ENCODE measurements around the gene PPTC7.
"Not testable (repeated sequence)": the region's sequence is repeated elsewhere in the genome, so short reads cannot be mapped to it uniquely, and the experiment has no call there.

The PPTC7 gene

DNA sequence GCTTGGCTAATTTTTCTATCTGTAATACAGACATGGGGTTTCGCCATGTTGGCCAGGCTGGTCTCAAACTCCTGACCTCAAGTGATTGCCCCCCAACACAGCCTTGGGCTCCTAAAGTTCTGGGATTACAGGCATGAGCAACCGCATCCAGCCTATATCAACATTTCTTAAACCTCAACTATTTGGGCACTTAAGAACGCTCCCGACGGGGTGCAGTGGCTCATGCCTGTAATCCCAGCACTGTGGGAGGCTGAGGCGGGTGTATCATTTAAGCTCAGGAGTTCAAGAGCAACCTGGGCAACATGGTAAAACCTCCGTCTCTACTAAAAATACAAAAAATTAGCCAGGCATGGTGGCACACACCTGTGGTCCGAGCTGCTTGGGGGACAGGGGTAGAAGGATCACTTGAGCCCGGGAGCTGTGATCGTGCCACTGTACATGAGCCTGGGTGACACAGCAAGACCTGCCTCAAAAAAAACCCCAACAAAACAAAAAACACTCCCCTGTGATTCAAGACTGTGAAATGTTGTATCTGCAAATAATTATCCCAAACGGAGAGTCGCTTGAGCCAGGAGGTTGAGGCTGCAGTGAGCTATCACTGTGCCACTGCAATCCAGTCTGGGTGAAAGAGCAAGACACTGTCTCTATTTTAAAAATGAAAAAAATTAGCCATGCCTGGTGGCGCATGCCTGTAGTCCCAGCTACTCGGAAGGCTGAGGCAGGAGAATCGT lies 21.5 kb downstream of the PPTC7 start:
- no peak for DNase-seq (ENCODE audit: low spot score)

DNA sequence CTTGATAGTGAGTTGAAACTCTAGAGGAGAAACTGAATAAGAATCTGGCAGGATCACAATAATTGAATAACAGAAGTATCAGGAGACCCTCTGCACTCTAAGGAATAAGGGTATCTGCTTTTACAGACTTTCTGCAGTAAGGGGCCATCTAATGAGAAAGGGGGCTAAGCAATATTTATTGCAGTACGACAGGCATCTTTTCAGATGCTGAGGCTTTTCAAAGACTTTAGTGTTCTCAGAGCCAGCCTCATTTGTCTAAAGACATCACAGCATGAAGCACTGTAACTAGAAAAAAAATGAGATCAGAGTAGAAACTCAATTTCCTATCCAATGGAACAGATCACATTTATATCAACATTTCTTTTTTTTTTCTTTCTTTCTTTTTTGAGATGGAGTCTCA lies 22.2 kb downstream of the PPTC7 start:
- no peak for DNase-seq (ENCODE audit: low spot score)

DNA sequence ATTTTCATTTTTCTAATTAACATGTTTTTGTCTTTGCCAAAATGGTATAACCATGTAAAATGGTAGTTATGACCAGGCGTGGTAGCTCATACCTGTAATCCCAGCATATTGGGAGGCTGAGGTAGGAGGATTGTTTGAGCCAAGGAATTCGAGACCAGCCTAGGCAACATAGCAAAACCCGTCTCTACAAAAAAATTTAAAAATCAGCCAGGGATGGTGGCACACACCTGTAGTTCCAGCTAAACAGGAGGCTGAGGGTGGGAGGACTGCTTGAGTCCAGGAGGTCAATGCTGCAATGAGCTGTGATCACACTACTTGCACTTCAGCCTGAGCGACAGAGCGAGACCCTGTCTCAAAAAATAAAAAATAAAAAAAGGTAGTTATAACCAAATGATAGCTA lies 23.1 kb downstream of the PPTC7 start:
- DNase-seq (ENCODE audit: low spot score): no peak

DNA sequence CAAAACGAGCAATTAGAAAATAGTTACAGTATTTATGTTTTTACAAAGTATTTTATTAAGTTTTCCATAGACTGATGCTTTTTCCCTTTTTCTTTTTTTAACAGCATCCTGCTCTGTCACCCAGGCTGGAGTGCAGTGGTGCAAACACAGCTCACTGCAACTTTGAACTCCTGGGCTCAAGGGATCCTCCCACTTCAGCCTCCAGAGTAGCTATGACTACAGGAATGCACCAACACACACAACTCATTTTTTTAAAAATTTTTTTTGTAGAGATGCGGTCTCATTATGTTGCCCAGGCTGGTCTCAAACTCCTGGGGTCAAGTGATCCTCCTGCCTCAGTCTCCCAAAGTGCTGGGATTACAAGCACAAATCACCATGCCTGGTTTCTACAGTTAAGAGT lies 24.2 kb downstream of the PPTC7 start:
- not testable (repeated sequence) for DNase-seq (ENCODE audit: low spot score)

DNA sequence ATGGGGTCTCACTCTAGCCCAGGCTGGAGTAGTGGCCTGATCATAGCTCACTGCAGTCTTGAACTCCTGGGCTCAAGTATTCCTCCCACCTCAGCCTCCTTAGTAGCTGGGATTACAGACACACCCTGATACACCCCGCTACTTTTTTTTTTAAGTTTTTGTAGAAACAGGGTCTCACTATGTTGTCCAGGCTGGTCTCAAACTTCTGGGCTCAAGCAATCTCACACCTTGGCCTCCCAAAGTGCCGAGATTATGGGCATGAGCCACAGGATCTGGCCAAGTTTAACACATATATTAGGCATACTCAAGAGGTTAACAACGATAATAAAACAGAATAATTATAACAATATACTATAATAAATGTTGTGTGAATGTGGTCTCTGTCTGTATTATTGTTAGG lies 25.8 kb downstream of the PPTC7 start:
- DNase-seq (ENCODE audit: low spot score): no peak

DNA sequence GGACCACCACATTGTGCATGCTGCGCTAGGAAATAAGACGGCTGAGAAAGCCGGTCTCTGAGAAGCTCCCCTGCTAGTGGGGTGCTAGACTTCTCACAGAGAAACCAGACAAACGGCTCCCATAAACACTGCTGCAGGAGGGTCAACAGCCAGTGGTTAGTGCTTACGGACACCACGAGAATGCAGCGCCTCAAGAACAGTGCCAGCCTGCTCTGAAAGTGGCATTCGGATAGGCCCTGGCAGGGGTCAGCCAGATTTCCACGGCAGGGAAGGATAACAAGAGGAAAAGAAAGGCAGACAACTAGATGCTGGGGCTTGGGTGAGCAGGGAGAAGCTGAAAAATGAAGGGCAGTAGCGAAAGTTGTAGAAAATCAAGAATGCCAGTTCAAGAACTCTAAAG lies 26.4 kb downstream of the PPTC7 start:
- no peak for DNase-seq (ENCODE audit: low spot score)

DNA sequence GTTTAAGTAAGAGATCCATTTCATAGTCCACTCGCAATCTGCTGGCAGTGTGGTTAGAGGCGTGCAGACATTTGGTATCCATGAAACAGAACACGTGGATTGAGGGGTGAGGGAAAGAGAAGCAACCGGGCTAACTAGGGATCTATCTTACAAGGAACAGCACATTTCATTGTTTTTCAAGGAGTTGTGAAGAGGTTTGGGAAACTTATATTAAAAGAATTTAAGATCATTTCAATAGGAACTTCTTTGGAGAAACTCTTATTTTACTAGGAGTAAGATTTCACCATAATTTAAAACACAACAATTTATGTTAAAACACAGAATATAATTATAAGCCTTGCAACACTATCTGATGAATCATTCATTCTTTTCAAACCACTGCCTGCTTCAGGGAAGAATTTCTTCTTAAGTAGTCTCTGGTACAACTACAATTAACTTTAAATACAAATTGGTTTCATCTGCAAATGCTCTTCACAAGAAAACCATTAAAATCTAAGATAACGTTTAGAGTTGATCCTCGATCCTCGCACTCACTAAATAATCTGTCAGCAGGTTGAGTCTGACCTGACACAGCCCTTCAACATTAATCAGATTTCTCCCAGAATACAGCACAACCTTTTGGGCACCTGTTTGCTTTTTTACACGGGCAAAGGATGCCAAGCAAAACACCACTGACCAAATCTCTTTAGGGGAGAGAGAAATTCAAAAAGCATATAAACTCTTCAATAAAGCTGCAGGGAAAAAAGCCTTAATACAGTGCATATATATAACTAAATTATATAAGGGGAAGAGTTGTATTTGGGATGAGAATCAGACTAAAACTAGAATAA lies 27.3 kb downstream of the PPTC7 start:
- peak; percentile 73 for DNase-seq (ENCODE audit: low spot score)

DNA sequence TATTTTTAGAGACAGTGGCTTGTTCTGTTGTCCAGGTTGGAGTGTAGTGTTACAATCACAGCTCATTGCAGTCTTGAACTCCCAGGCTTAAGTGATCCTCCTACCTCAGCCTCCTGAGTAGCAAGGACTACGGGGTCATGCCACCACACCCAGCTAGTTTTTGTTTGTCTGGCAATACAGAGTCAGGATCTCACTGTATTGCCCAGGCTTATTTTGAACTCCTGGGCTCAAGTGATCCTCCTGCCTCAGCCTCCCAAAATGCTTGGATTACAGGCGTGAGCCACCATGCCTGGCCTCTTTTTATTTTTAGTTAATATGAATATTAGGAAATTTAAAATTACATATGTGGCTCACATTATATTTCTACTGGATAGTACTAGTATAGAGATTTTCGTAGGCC lies 28.9 kb downstream of the PPTC7 start:
- no peak for DNase-seq (ENCODE audit: low spot score)

DNA sequence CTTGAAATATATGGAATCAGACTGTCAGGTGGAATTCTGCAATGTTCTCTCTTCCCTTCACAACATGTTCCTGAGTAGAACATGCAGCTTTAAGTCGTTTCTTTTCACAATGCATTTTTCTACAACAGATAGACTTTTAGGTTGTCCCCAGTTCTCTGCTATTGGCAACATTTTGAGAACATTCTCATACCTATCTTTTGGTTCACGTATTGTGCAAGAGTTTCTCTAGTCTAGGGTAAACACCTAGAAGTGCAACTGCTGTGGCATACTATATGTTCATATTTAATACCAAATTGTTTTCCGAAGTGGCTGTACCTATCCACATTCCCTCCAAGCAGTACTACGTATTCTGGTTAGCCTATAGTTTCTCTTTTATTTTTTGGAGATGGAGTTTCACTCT lies 32.1 kb downstream of the PPTC7 start:
- no peak for DNase-seq (ENCODE audit: low spot score)

DNA sequence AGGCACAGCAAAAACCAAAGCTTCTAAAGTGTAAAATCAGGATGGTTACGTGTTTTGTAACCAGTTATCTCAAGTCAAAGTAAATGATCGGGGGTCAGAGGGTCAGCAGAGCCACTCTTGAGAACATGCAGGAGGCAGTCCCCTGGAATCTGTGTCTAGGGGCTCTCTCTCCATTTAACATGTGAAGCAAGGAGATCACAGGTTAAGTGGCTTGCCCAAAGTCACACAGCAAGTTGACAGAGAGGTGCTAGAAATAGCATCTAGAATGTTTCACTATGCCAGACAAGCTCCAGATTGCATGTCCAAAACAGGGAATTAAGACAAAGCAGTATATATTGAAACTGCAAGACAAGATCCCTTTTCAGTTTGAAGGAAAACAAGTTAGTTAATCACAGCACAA lies 33.4 kb downstream of the PPTC7 start:
- DNase-seq (ENCODE audit: low spot score): no peak

DNA sequence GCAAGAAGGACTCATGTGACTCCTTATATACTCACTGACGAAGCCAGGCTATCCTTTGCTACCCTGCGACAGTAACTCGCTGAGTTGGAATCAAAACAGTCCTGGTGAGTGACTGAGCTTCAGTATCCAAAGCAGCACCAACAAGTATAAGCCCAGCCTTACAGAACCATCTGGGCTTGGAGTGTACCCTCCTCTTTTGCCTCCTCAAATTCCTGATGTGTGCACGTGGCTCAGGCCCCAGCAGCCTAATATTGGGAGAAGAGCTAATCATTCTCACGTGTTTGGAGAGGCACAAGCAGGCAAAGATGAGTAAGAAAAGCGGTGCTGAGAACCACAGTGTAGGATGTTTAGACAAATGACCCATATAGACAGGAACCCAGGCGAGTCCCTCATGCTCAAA lies 34.4 kb downstream of the PPTC7 start:
- no peak for DNase-seq (ENCODE audit: low spot score)

DNA sequence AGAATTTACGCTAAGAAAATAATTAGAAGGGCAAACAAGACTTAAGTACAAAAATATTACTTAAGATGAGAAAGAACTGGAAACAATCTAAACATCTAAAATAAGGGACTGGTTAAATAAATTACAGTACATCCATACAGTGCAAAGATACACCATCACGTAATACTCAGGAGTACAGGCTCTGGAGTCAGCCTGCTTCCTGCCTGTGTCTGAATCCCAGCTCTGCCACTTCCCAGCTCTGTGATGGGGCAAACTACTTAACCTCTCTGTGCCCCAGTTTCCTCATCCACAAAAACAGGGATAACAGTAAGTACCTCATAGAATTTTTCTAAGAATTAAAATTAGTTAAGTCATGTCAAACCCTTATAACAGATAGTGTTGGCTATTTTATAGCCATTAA lies 36.0 kb downstream of the PPTC7 start:
- no peak for DNase-seq (ENCODE audit: low spot score)

DNA sequence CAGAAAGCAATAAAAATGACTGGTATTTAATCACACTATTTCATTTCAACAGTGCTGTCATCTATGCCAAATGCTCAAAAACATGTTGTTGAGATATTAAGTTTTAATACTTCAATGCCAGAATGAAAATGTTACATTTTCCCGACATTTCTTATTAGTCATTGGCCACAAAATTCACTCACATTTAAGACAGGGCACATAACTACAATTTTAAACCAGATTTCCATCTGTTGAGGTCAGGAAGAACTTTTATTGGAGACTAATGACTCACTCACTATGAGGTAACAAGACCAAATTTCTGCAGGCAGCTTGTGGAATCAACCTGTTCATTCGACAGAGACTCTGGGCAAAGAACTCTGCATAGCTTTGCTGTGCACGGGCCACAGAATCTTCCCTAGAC lies 36.8 kb downstream of the PPTC7 start:
- DNase-seq (ENCODE audit: low spot score): no peak

DNA sequence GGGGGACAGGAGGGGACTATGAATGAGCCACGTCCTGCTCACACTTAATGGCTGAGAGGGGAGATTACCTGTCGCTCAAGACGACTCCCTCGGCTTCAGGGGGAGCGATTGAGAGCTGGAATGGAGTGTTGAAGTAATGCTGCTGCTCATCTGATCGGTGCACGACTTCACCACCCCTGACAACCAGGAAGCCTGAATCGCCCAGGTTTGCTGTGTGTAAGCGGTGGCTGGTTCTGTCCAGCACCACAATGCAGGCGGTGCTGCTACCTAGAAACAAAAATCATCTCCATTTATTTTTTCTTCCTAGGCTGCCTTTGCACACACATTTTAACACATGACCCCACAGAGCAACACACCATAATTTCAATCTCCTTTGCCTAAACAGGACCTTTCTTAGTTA lies 37.3 kb downstream of the PPTC7 start:
- no peak for DNase-seq (ENCODE audit: low spot score)

DNA sequence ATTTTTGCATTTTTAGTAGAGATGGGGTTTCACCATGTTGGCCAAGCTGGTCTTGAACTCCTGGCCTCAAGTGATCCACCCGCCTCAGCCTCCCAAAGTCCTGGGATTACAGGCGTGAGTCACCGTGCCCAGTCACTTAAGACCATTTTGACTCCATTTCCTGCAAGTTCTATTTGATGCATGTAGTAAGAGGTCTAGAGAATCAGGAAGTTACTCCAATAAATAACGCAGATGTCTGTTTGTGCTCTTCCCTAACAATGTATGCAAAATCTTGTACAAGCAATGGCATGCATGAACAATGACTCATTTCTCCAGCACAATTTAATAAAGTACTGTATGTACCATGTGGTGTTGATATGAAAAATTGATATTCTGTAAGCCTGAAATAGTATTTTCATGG lies 37.9 kb downstream of the PPTC7 start:
- not testable (repeated sequence) for DNase-seq (ENCODE audit: low spot score)

DNA sequence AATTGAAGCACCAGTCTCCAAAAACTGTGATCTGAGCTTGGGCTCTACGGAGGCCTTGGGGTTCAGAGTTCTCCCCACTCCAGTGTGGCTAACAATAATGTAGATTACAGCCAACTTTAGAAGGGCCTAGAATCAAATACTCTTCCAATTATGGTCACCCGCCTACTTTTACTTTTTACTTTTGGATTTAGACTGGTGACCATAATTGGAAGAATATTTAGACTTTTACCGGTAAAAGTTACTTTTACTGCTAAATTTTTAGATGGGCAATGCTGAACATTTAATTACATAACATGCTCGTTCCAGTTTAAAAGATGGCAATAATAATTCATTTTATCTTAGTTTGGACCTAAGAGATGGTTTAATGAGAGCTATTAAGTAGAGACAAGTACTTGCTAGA lies 39.2 kb downstream of the PPTC7 start:
- no peak for DNase-seq (ENCODE audit: low spot score)

DNA sequence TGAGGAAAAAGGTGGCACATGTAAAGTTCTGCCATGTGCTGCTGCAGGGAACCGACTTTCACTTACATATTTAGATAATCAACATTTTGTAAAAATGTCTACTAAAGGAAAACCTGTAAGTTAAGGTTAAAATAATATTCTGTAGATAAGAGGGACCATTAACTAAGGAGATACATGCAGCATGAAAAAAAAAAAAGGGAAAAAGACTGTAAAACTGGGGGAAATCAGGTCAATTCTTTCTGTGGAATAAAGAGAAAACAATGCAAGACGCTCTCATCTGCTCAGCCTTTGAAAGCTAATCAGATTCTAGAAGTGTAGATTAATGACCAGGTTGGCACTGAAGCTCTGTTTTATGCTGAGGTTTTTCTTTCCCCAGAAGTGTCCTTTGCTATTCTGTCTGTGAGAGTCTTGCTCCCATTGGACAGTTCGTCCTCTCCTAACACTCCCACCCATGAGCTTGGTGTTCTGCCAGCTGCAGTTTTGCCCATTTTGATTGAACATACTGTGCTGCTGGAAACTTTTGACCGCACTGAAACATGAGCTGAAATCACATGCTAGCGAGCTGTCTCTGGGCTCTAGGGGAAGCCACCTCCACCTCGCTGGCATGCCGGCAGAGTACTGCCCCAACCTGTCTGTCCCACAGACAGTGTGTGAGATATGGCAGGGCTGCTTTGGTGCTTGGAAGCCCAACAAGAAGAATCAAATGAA lies 39.7 kb downstream of the PPTC7 start:
- peak; percentile 70 for DNase-seq (ENCODE audit: low spot score)

DNA sequence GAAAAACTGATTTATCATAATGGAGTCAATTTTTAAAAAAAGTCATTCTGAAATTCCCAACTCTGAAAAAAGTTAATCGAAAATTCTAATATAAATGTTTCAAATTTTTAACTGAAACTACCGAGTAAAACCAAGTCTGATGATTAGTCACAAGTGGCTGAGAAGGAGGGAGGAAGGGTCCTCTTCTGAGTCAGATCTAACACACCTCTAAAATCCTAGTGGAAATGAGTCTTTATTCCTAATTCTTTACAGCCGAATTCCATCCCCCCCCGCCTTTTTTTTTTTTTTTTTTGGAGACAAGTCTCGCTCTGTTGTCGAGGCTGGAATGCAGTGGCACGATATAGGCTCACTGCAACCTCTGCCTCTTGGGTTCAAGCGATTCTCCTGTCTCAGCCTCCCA lies 43.1 kb downstream of the PPTC7 start:
- DNase-seq (ENCODE audit: low spot score): no peak

DNA sequence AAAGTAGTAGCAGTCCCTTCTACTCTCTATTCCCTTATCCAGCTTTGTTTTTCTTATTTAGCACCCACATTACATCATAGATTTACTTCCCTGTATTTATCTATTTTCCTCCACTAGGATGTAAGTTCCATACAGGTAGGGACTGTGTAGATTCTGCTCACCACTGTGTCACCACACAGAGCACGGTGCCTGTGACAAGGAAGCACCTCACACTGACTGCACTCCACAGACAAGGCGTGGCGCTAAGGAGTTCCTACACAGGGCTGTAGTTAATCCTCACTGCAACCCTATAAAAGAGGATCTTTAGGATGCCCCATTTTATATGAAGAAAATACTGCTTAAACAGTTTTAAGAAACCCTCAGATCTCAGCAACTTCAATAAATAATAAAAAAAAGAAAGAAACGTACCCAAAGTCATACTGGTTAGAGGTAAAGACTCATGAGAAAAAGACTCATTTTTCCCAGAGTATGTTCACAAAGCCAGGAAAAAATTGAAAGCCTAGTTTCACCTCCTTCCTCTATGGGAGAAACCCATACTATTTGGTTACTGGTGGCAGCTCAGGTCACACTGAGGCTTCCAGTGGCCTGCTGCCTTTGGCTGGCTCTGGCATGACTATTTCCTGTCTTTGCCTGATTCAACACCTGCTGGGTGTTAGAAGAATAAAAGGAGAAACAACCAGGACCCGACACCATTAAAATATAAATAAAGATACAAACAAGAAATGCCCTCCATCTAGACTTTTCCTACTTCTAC lies 44.1 kb downstream of the PPTC7 start:
- DNase-seq (ENCODE audit: low spot score): no peak

DNA sequence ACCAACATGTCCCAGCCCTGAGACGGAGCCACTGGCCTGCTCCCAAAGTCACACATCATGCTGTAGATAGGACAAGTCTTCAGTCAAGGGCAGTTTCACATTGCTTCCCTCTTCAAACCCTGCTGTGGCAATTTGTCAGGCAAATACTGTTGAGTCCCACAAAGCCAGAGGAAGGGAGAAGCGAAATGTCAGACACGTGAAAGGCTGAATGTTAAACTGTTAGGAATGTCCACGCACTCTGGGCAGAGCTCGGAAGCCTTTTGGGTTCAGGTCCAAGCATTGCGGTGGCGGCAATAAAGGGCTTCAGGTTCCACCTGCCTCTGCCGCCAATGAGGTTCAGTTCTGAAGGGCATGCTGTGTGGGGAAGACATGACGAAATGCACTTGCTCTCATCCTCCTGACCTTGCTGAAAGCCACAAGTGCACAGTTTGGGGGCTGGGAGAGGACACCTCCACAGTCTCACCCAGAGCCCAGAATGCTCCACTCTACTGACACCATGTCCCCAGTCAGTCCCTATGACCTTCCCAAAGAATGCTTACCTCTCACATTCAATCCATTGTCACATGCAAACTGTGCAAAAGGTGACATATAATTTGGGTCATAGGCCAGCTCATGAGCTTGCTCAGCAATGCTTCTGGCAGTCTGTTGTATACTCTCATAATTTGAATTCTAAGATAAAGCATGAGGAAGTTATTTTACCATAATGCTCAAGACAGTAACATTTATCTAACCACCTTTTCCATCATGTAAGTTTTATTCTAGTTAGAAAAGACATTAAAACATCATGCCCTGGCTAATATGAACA lies 45.3 kb downstream of the PPTC7 start:
- DNase-seq (ENCODE audit: low spot score): no peak

DNA sequence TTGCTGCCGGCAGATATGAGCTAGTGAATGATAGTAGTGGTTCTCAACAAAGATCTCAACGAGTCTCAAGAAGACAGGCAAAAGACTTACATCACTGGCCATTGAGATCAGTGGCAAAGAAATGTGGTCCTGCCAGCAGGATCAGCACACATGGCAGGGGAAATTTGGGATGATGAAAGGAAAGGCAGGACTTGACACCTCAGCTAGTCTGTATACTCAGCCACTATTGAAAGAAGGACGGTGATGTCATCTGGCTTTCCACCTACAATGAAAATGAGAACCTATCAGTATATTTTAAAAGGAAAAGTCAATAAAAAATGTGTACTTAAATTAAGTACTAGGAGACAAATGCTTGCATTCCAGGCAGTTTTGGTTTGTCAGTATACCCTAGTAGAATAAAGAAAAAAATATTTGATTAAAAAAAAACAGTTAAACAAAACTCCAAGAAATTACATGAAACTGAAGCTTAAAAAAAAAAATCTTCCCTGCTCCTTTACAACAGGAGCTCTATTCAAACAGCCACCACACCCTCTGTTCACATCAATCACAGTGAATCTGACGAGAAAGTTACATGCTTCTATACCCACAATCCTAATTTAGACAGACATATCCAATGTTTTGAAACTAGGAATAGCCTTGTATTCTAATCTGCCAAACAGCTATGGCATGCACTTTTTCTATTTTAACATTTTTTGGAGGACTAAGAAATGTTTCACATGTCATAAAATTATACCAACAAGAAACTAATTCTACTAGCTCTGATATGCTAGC lies 46.1 kb downstream of the PPTC7 start:
- DNase-seq (ENCODE audit: low spot score): no peak
